GM12874 (cell line): ENCODE results near the gene PDCD4.

Source experiments
- CTCF ChIP-seq: IDR thresholded peaks from 2 replicates; pipeline ENCODE4 v1.5.1; 2011; ENCODE audit warnings: low read depth, mild to moderate bottlenecking, control low read depth, low read length, moderate library complexity; ENCODE audit not compliant: insufficient read depth

PDCD4 gene

GRCh38 chr10:110859206-110859972 lies 12.3 kb upstream of the PDCD4 start:
- TF ChIP-seq CTCF: no peak

- TF ChIP-seq CTCF: no peak
Observed at GRCh38 chr10:110859973-110860376, 11.8 kb upstream of the PDCD4 start.

- no peak for TF ChIP-seq CTCF
Observed at GRCh38 chr10:110860576-110861241, 11.0 kb upstream of the PDCD4 start.

GRCh38 chr10:110861476-110861875 lies 10.3 kb upstream of the PDCD4 start:
- TF ChIP-seq CTCF: no peak

- no peak for TF ChIP-seq CTCF
Observed at GRCh38 chr10:110861930-110862649, 9.6 kb upstream of the PDCD4 start.

- no peak for TF ChIP-seq CTCF
Observed at GRCh38 chr10:110862961-110863360, 8.8 kb upstream of the PDCD4 start.

GRCh38 chr10:110863361-110863760 lies 8.4 kb upstream of the PDCD4 start:
- no peak for TF ChIP-seq CTCF
